Uterus (tissue), 2 donors: ENCODE measurements around the gene ZNF594.

Source experiments
- CTCF ChIP-seq, 4 experiments: fragments of 200-600 bp in 2 of 4; fragments of 450-650 bp in 2 of 4; sonication (generic) in 2 of 4; IDR thresholded peaks; one replicate each; pipeline ENCODE4 v1.5.1; 2016 to 2019; ENCODE audit warnings: antibody characterized with exemption in 4 of 4, mild to moderate bottlenecking in 2 of 4, moderate library complexity in 1 of 4
- POLR2A ChIP-seq, 2 donors: fragments of 450-650 bp; IDR thresholded peaks; one replicate each; pipeline ENCODE4 v1.6.1; 2016; ENCODE audit warnings: antibody characterized with exemption in 2 of 2, mild to moderate bottlenecking in 1 of 2, moderate library complexity in 1 of 2

GRCh38 chr17:5211458-5211857, 19.8 kb upstream of the ZNF594 start:
- TF ChIP-seq CTCF (IDR thresholded peaks at IDR 0.05) = no peak
- TF ChIP-seq POLR2A (IDR thresholded peaks at IDR 0.05) = no peak
